Liver (tissue), 9 donors: ENCODE measurements around the gene ADH1A. TPM values are rescaled to one million over a fixed set of nuclear protein-coding genes. Genes with fewer than 3 reads are reported as not detected.
A peak's percentile ranks its signal among the peaks of the same experiment; 100 is the strongest.
"Not testable (repeated sequence)": the region's sequence is repeated elsewhere in the genome, so short reads cannot be mapped to it uniquely, and the experiment has no call there.

Experiments used
- DNase-seq: peaks from one replicate; pipeline ENCODE4 v3.0.0-alpha.2; 2017; ENCODE audit warnings: low spot score
- H3K27ac ChIP-seq, 2 donors: one replicate each; pipeline ENCODE4 v1.7.0; 2013; ENCODE audit warnings: inconsistent platforms in 2 of 2, low read length in 2 of 2, control low read depth in 1 of 2, low read depth in 1 of 2, mild to moderate bottlenecking in 1 of 2
- H3K27me3 ChIP-seq, 4 donors: one replicate each; pipeline versions ENCODE4 v1.6.1 to v1.7.0; 2013; ENCODE audit warnings: low read length in 3 of 4, inconsistent platforms in 1 of 4, mild to moderate bottlenecking in 1 of 4, moderate library complexity in 1 of 4; ENCODE audit not compliant: control insufficient read depth in 4 of 4, insufficient read depth in 4 of 4
- H3K36me3 ChIP-seq, 4 donors: one replicate each; pipeline versions ENCODE4 v1.6.1 to v1.7.0; 2013; ENCODE audit warnings: low read length in 3 of 4, mild to moderate bottlenecking in 3 of 4, low read depth in 1 of 4, moderate library complexity in 1 of 4; ENCODE audit not compliant: control insufficient read depth in 4 of 4, insufficient read depth in 3 of 4
- H3K4me1 ChIP-seq, 4 donors: one replicate each; pipeline versions ENCODE4 v1.6.1 to v1.7.0; 2013; ENCODE audit warnings: low read length in 3 of 4, mild to moderate bottlenecking in 3 of 4, moderate library complexity in 1 of 4; ENCODE audit not compliant: control insufficient read depth in 4 of 4, insufficient read depth in 4 of 4
- H3K4me3 ChIP-seq, 3 donors: one replicate each; pipeline versions ENCODE4 v1.6.1 to v1.7.0; 2013; ENCODE audit warnings: low read length in 3 of 3, control low read depth in 1 of 3, low read depth in 1 of 3, mild to moderate bottlenecking in 1 of 3
- H3K9ac ChIP-seq, 2 donors: one replicate each; pipeline ENCODE4 v1.7.0; 2013; ENCODE audit warnings: low read length in 2 of 2, mild to moderate bottlenecking in 2 of 2, moderate library complexity in 2 of 2, control low read depth in 1 of 2, low read depth in 1 of 2
- H3K9me3 ChIP-seq, 4 donors: one replicate each; pipeline versions ENCODE4 v1.6.1 to v1.7.0; 2013; ENCODE audit warnings: low read length in 3 of 4; ENCODE audit not compliant: control insufficient read depth in 4 of 4
- ATF3 ChIP-seq: IDR thresholded peaks from 2 replicates; pipeline ENCODE4 v1.6.1; 2016; ENCODE audit warnings: antibody characterized with exemption
- CTCF ChIP-seq: fragments of 150-350 bp; IDR thresholded peaks from 2 replicates; pipeline ENCODE4 v1.5.1; 2017; ENCODE audit warnings: improper control_type of control experiment, low read depth, low read length; ENCODE audit not compliant: missing input control
- EGR1 ChIP-seq, 2 donors: IDR thresholded peaks; 2 replicates each; pipeline ENCODE4 v1.6.1; 2016 to 2018; ENCODE audit warnings: antibody characterized with exemption in 2 of 2, low read depth in 2 of 2
- FOXA1 ChIP-seq: IDR thresholded peaks from 2 replicates; pipeline ENCODE4 v1.6.1; 2016; ENCODE audit warnings: antibody characterized with exemption
- FOXA2 ChIP-seq: IDR thresholded peaks from 2 replicates; pipeline ENCODE4 v1.6.1; 2016; ENCODE audit warnings: antibody characterized with exemption
- GABPA ChIP-seq, 2 donors: IDR thresholded peaks in 1 of 2; conservative IDR thresholded peaks in 1 of 2; 2 replicates each; pipeline ENCODE4 v1.6.1; 2016; ENCODE audit warnings: antibody characterized with exemption in 2 of 2, mild to moderate bottlenecking in 1 of 2, moderate library complexity in 1 of 2
- HNF4A ChIP-seq, 2 donors: conservative IDR thresholded peaks; 2 replicates each; pipeline ENCODE4 v1.6.1; 2016; ENCODE audit warnings: antibody characterized with exemption in 2 of 2, mild to moderate bottlenecking in 2 of 2
- HNF4G ChIP-seq: IDR thresholded peaks from 2 replicates; pipeline ENCODE4 v1.6.1; 2016; ENCODE audit warnings: antibody characterized with exemption
- JUND ChIP-seq, 2 donors: IDR thresholded peaks; 2 replicates each; pipeline ENCODE4 v1.6.1; 2016; ENCODE audit warnings: antibody characterized with exemption in 2 of 2
- MAX ChIP-seq: IDR thresholded peaks from 2 replicates; pipeline ENCODE4 v1.6.1; 2016; ENCODE audit warnings: antibody characterized with exemption
- NR2F2 ChIP-seq: IDR thresholded peaks from 2 replicates; pipeline ENCODE4 v1.6.1; 2016; ENCODE audit warnings: antibody characterized with exemption
- RAD21 ChIP-seq, 2 donors: IDR thresholded peaks; 2 replicates each; pipeline ENCODE4 v1.6.1; 2016; ENCODE audit warnings: antibody characterized with exemption in 2 of 2, mild to moderate bottlenecking in 2 of 2
- REST ChIP-seq: IDR thresholded peaks from 2 replicates; pipeline ENCODE4 v1.6.1; 2016; ENCODE audit warnings: antibody characterized with exemption, mild to moderate bottlenecking
- RXRA ChIP-seq, 2 donors: IDR thresholded peaks; 2 replicates each; pipeline ENCODE4 v1.6.1; 2017 to 2018; ENCODE audit warnings: antibody characterized with exemption in 2 of 2, mild to moderate bottlenecking in 1 of 2
- SP1 ChIP-seq: IDR thresholded peaks from 2 replicates; pipeline ENCODE4 v1.6.1; 2018; ENCODE audit warnings: antibody characterized with exemption, mild to moderate bottlenecking
- TAF1 ChIP-seq: conservative IDR thresholded peaks from 2 replicates; pipeline ENCODE4 v1.6.1; 2016; ENCODE audit warnings: antibody characterized with exemption, mild to moderate bottlenecking
- YY1 ChIP-seq: IDR thresholded peaks from 2 replicates; pipeline ENCODE4 v1.6.1; 2016; ENCODE audit warnings: antibody characterized with exemption, mild to moderate bottlenecking
- ZBTB33 ChIP-seq: IDR thresholded peaks from 2 replicates; pipeline ENCODE4 v1.6.1; 2016; ENCODE audit warnings: antibody characterized with exemption
- WGBS: extraction: QIAGEN DNeasy Blood & Tissue Kit; methylation state at CpG from one replicate; pipeline ENCODE4 v1.1.7; 2013; 5-methylcytosine and 5-hydroxymethylcytosine counted together
- polyA plus RNA-seq, 2 donors: library from polyadenylated mRNA; stranded (reverse) in 1 of 2; unstranded in 1 of 2; fragments of 200-250 nt in 1 of 2; fragments of >200 nt in 1 of 2; fragmentation: Nextera tagmentation in 1 of 2; extraction: Ambion mirVana in 1 of 2; gene quantifications; one replicate each; pipeline versions ENCODE4 v1.2.1 to v1.2.3, GENCODE V29; 2013 to 2015
- total RNA-seq, 2 donors: library from RNA; depleted of rRNA; stranded (reverse); fragments of >200 nt; gene quantifications; one replicate each; pipeline ENCODE4 v1.2.3, GENCODE V29; 2014
- donor health status: healthy.
- donor health status: healthy.
- donor health status: healthy.
- donor health status: healthy.
- donor health status: healthy.

Gene ADH1A
- total and polyA plus RNA-seq, 4 donors: 123 to 554 (median 347) TPM

- TF ChIP-seq HNF4A (conservative IDR thresholded peaks at IDR 0.05): peak; percentile 93 to 97
Measured at GRCh38 chr4:99323756-99324155, 33.0 kb upstream of the ADH1A start (continued).

- 20% methylated on average over 8 of the region's 8 CpGs for WGBS
- H3K27ac ChIP-seq: peak within 1 kb of the TSS; percentile 26 to 75
- H3K36me3 ChIP-seq: peaks cover 0 to 10% (median 1%) of the 10 kb centered on the region in 4 donors
- H3K9ac ChIP-seq: peak within 1 kb of the TSS; percentile 79 to 99
- H3K4me1 ChIP-seq: peaks cover 7 to 49% (median 39%) of the 10 kb centered on the region in 4 donors
- DNase-seq: no peak
- TF ChIP-seq RXRA (IDR thresholded peaks at IDR 0.05): peak; percentile 65 to 94
- no peak for TF ChIP-seq HNF4G
- TF ChIP-seq CTCF: no peak
- TF ChIP-seq ZBTB33: peak; percentile 93
- TF ChIP-seq MAX: peak; percentile 78
- peak; percentile 75 for TF ChIP-seq SP1
- peak; percentile 99 for TF ChIP-seq TAF1
- peak in 1 of 2 donors; percentile 62 for TF ChIP-seq EGR1 (IDR thresholded peaks at IDR 0.05; ENCODE audit: low read depth in 2 of 2)
- TF ChIP-seq GABPA (IDR thresholded peaks at IDR 0.05 in 1 of 2, conservative IDR thresholded peaks at IDR 0.05 in 1 of 2): no peak
- peak; percentile 49 to 80 for TF ChIP-seq HNF4A (conservative IDR thresholded peaks at IDR 0.05)
- peak; percentile 64 for TF ChIP-seq YY1
- TF ChIP-seq NR2F2: no peak
- peak; percentile 46 for TF ChIP-seq ATF3
- peak in 1 of 2 donors; percentile 66 for TF ChIP-seq JUND (IDR thresholded peaks at IDR 0.05)
- TF ChIP-seq FOXA2: peak; percentile 88
- peak; percentile 51 to 58 for TF ChIP-seq RAD21 (IDR thresholded peaks at IDR 0.05)
- TF ChIP-seq FOXA1: peak; percentile 88
- peak; percentile 95 for TF ChIP-seq REST
- H3K9me3 ChIP-seq: no peaks in the 10 kb centered on the region
- peak within 1 kb of the TSS; percentile 59 to 86 (median 76) for H3K4me3 ChIP-seq
- no peaks in the 10 kb centered on the region for H3K27me3 ChIP-seq
Measured at GRCh38 chr4:99321241-99322191, 30.7 kb upstream of the ADH1A start, which contains the start of gene ADH1B. Gene ADH1B, minus strand, starts transcription at chr4:99321401. Its CDS starts 70 bp downstream, at chr4:99321331.

- not testable (repeated sequence) for DNase-seq, H3K9me3 ChIP-seq, H3K4me3 ChIP-seq, H3K27me3 ChIP-seq, H3K9ac ChIP-seq
- peak overlapping the region; percentile 8 to 47 for H3K27ac ChIP-seq
- peaks cover 2 to 29% (median 14%) of the 10 kb centered on the region in 4 donors for H3K4me1 ChIP-seq
- H3K36me3 ChIP-seq: peaks cover 2 to 29% (median 13%) of the 10 kb centered on the region in 4 donors
- 43% methylated on average over 8 of the region's 8 CpGs for WGBS
Measured at GRCh38 chr4:99317811-99318210, 27.0 kb upstream of the ADH1A start.
